HG02610 (cell line): ENCODE results near the gene CNTNAP2.

Experiments
- ATAC-seq: cut with Tn5 transposase; IDR thresholded peaks from one replicate; pipeline ENCODE4 v1.9.1; 2021; ENCODE audit warnings: mild to moderate bottlenecking, moderate library complexity; ENCODE audit not compliant: unreplicated experiment

Gene CNTNAP2

GRCh38 chr7:146554556-146554955, 438.0 kb downstream of the CNTNAP2 start:
- no peak for ATAC-seq

- ATAC-seq = no peak
Measured at GRCh38 chr7:146557971-146558469, 441.4 kb downstream of the CNTNAP2 start.

GRCh38 chr7:146565872-146566271, 449.3 kb downstream of the CNTNAP2 start:
- no peak for ATAC-seq

GRCh38 chr7:146575903-146576302, 459.3 kb downstream of the CNTNAP2 start:
- ATAC-seq = no peak

GRCh38 chr7:146591976-146592375, 475.4 kb downstream of the CNTNAP2 start:
- ATAC-seq = no peak

- ATAC-seq = no peak
Measured at GRCh38 chr7:146606628-146607027, 490.0 kb downstream of the CNTNAP2 start.

GRCh38 chr7:146619641-146620040, 503.0 kb downstream of the CNTNAP2 start:
- ATAC-seq = no peak

- no peak for ATAC-seq
Measured at GRCh38 chr7:146626912-146627311, 510.3 kb downstream of the CNTNAP2 start.

GRCh38 chr7:146635205-146636032, 518.8 kb downstream of the CNTNAP2 start:
- ATAC-seq = no peak

GRCh38 chr7:146636033-146636356, 519.4 kb downstream of the CNTNAP2 start:
- ATAC-seq = no peak

- no peak for ATAC-seq
Measured at GRCh38 chr7:146636581-146636980, 520.0 kb downstream of the CNTNAP2 start.

GRCh38 chr7:146639291-146639690, 522.7 kb downstream of the CNTNAP2 start:
- ATAC-seq = no peak

- no peak for ATAC-seq
Measured at GRCh38 chr7:146641491-146641890, 524.9 kb downstream of the CNTNAP2 start.

GRCh38 chr7:146645383-146645976, 528.9 kb downstream of the CNTNAP2 start:
- ATAC-seq = no peak

- no peak for ATAC-seq
Measured at GRCh38 chr7:146647445-146647844, 530.8 kb downstream of the CNTNAP2 start.

GRCh38 chr7:146652176-146652575, 535.6 kb downstream of the CNTNAP2 start:
- no peak for ATAC-seq

- no peak for ATAC-seq
Measured at GRCh38 chr7:146654048-146654447, 537.4 kb downstream of the CNTNAP2 start.

GRCh38 chr7:146655928-146656797, 539.6 kb downstream of the CNTNAP2 start:
- no peak for ATAC-seq

- no peak for ATAC-seq
Measured at GRCh38 chr7:146656988-146657387, 540.4 kb downstream of the CNTNAP2 start.

- ATAC-seq = no peak
Measured at GRCh38 chr7:146658604-146659003, 542.0 kb downstream of the CNTNAP2 start.

- ATAC-seq = no peak
Measured at GRCh38 chr7:146659732-146660131, 543.1 kb downstream of the CNTNAP2 start.
